ENCODE measurements around the gene CD59. TPM values are rescaled to one million over a fixed set of nuclear protein-coding genes. Genes with fewer than 3 reads are reported as not detected.
A peak's percentile ranks its signal among the peaks of the same experiment; 100 is the strongest.

CD59 gene
- total RNA-seq, 1 donor from 2014 or later: 816 TPM

DNA sequence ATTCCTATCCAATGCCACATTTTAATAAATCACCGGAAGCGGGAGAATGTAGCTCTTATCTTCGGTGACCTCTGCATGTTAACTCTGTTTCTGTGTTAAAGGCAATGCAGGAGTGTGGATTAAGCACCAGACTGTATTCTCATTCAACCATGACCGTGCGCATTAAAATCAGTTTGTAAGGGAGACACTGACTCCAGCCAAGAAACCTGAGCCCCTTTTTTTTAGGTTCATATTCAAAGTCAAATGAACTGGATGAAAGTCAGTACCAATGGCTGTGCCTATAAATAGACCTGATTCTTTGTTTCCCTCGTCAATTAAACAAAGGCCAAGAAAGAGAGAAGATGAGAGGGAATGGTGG lies 67.8 kb downstream of the CD59 start:
- intact Hi-C loops (cut with DNase I): no loop called here

DNA sequence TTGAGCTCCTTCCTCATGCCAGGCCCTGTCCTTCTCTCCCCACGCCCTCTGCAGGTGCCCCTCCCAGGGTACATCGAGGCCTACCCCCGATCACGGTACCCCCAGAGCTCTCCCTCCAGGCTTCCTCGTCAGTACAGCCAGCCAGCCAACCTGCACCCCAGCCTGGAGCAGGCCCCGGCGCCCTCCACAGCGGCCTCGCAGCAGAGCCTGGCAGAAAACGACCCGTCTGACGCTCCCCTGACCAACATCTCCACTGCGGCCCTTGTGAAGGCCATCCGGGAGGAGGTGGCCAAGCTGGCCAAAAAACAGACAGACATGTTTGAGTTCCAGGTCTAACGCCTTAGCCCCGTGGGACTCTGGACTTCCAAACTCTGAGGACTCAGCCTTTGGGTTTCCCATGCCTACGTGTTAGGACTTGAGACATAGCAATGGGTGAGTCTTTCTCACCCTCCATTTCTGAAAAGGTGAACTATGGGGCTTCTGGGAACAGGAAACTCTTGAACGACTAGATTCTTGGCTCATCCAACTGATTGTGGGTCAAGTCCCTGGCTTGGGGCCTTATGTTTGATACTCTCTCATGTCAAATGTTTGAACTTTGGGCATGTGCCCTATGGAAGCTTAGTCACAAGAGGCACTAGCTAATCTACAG lies 68.3 kb downstream of the CD59 start:
- ATAC-seq (no peak), DNase-seq (no peak)
- Histone ChIP-seq H3K36me3 (no peaks in the 10 kb centered on the region), H3K9me3 (no peaks in the 10 kb centered on the region), H3K4me1 (no peaks in the 10 kb centered on the region), H3K4me3 (no peak overlapping the region), H3K27me3 (ENCODE audit: low read depth) (no peaks in the 10 kb centered on the region), H3K27ac (no peak overlapping the region)
- TF ChIP-seq, protein P1, sequence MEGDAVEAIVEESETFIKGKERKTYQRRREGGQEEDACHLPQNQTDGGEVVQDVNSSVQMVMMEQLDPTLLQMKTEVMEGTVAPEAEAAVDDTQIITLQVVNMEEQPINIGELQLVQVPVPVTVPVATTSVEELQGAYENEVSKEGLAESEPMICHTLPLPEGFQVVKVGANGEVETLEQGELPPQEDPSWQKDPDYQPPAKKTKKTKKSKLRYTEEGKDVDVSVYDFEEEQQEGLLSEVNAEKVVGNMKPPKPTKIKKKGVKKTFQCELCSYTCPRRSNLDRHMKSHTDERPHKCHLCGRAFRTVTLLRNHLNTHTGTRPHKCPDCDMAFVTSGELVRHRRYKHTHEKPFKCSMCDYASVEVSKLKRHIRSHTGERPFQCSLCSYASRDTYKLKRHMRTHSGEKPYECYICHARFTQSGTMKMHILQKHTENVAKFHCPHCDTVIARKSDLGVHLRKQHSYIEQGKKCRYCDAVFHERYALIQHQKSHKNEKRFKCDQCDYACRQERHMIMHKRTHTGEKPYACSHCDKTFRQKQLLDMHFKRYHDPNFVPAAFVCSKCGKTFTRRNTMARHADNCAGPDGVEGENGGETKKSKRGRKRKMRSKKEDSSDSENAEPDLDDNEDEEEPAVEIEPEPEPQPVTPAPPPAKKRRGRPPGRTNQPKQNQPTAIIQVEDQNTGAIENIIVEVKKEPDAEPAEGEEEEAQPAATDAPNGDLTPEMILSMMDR (IDR thresholded peaks at IDR 0.05): no peak
- intact Hi-C loops (cut with DNase I): no loop called here

More for the DNA sequence above, 67.8 kb downstream of the CD59 start:
- H3K27me3 ChIP-seq (ENCODE audit: low read depth): no peaks in the 10 kb centered on the region
- H3K9me3 ChIP-seq: no peaks in the 10 kb centered on the region
- TF ChIP-seq, protein P1 (IDR thresholded peaks at IDR 0.05): no peak
- no peaks in the 10 kb centered on the region for H3K36me3 ChIP-seq
- no peak overlapping the region for H3K27ac ChIP-seq
- no peaks in the 10 kb centered on the region for H3K4me1 ChIP-seq
- H3K4me3 ChIP-seq: no peak overlapping the region
- ATAC-seq (no peak), DNase-seq (no peak)

- intact Hi-C loops (cut with DNase I): no loop called here
- Histone ChIP-seq H3K36me3 (no peaks in the 10 kb centered on the region), H3K4me1 (no peaks in the 10 kb centered on the region), H3K27ac (no peak overlapping the region), H3K4me3 (no peak overlapping the region), H3K9me3 (no peaks in the 10 kb centered on the region), H3K27me3 (ENCODE audit: low read depth) (no peaks in the 10 kb centered on the region)
- ATAC-seq: no peak
- no peak for DNase-seq
- TF ChIP-seq, protein P1 (IDR thresholded peaks at IDR 0.05): no peak
These were observed 70.7 kb downstream of the CD59 start for GRCh38 chr11:33665350-33666106.

- Histone ChIP-seq H3K9me3 (no peaks in the 10 kb centered on the region), H3K27me3 (ENCODE audit: low read depth) (no peaks in the 10 kb centered on the region), H3K27ac (no peak overlapping the region), H3K4me3 (no peak overlapping the region), H3K4me1 (no peaks in the 10 kb centered on the region), H3K36me3 (no peaks in the 10 kb centered on the region)
- DNase-seq: no peak
- intact Hi-C loops (cut with DNase I): no loop called here
- TF ChIP-seq, protein P1 (IDR thresholded peaks at IDR 0.05): no peak
- peak in 1 of 2 donors; percentile 8 for ATAC-seq
These were observed 71.4 kb downstream of the CD59 start for GRCh38 chr11:33664827-33665226.

DNA sequence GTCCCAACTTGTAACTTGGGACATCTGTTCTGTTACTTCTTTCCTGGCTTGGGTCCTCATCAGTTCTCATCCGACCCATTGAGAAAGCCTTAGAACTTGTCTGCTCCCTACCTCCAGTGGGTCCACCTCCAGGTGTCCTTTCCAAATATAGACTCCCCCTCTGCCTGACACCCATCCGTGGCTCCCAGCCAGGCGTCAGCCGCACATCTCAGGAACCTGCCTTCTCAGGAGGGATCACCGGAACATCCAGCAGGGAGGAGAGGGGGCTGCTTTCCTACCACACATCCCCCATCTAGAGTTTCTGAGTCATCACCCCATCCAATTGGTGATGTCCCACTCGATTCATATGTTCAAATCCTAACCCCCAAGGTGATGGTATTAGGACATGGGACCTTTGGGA lies 72.1 kb downstream of the CD59 start:
- Histone ChIP-seq H3K4me1 (no peaks in the 10 kb centered on the region), H3K27ac (no peak overlapping the region), H3K27me3 (ENCODE audit: low read depth) (no peaks in the 10 kb centered on the region), H3K4me3 (no peak overlapping the region), H3K36me3 (no peaks in the 10 kb centered on the region), H3K9me3 (no peaks in the 10 kb centered on the region)
- ATAC-seq (no peak), DNase-seq (no peak)
- TF ChIP-seq, protein P1 (IDR thresholded peaks at IDR 0.05): no peak
- intact Hi-C loops (cut with DNase I): no loop called here

All from lower lobe of right lung (tissue), 2 donors.